Right atrium auricular region (tissue), 2 donors: ENCODE data around the gene GHRH. TPM values are rescaled to one million over a fixed set of nuclear protein-coding genes. Genes with fewer than 3 reads are reported as not detected.

Source experiments
- DNase-seq: peaks from one replicate; pipeline ENCODE4 v3.0.0-alpha.2; 2019; ENCODE audit warnings: low spot score
- H3K27ac ChIP-seq, 2 donors: fragments of 200-600 bp; sonication (generic); 1 replicate in 1 of 2; 2 replicates in 1 of 2; pipeline ENCODE4 v1.5.1; 2016 to 2019
- H3K27me3 ChIP-seq, 2 donors: fragments of 200-600 bp; sonication (generic); one replicate each; pipeline versions ENCODE4 v1.5.1 to v1.6.0; 2017 to 2019
- H3K36me3 ChIP-seq: fragments of 200-600 bp; sonication (generic); one replicate; pipeline ENCODE4 v1.5.1; 2016
- H3K4me1 ChIP-seq, 2 donors: fragments of 200-600 bp; sonication (generic); one replicate each; pipeline versions ENCODE4 v1.5.1 to v1.6.0; 2017 to 2019
- H3K4me3 ChIP-seq, 2 donors: fragments of 200-600 bp; sonication (generic); 1 replicate in 1 of 2; 2 replicates in 1 of 2; pipeline ENCODE4 v1.5.1; 2017 to 2019; ENCODE audit warnings: mild to moderate bottlenecking in 1 of 2, moderate library complexity in 1 of 2
- H3K9me3 ChIP-seq, 2 donors: fragments of 200-600 bp; sonication (generic); one replicate each; pipeline ENCODE4 v1.5.1; 2019
- CTCF ChIP-seq, 2 donors: fragments of 200-600 bp; sonication (generic); IDR thresholded peaks; one replicate each; pipeline ENCODE4 v1.5.1; 2019; ENCODE audit warnings: antibody characterized with exemption in 2 of 2
- total RNA-seq, 2 donors: library from RNA; depleted of rRNA; stranded (reverse); fragments of >200 nt; gene quantifications; one replicate each; pipeline ENCODE4 v1.1.0, GENCODE V29; 2016

Gene GHRH
- total RNA-seq, 2 donors from 2014 or later = 1.5 to 3.6 TPM

GRCh38 chr20:37274851-37275524 lies 13.4 kb upstream of the GHRH start:
- DNase-seq = no peak
- Histone ChIP-seq H3K4me1 (peaks cover 0 to 9% of the 10 kb centered on the region in 2 donors), H3K27me3 (no peaks in the 10 kb centered on the region), H3K4me3 (no peak overlapping the region), H3K36me3 (no peaks in the 10 kb centered on the region), H3K27ac (no peak overlapping the region), H3K9me3 (no peaks in the 10 kb centered on the region)
- TF ChIP-seq CTCF (IDR thresholded peaks at IDR 0.05) = no peak

GRCh38 chr20:37273988-37274387 lies 12.4 kb upstream of the GHRH start:
- H3K36me3 ChIP-seq = no peaks in the 10 kb centered on the region
- H3K4me3 ChIP-seq = no peak overlapping the region
- no peaks in the 10 kb centered on the region for H3K9me3 ChIP-seq
- no peaks in the 10 kb centered on the region for H3K27me3 ChIP-seq
- peaks cover 0 to 9% of the 10 kb centered on the region in 2 donors for H3K4me1 ChIP-seq
- DNase-seq = no peak
- TF ChIP-seq CTCF (IDR thresholded peaks at IDR 0.05) = no peak
- no peak overlapping the region for H3K27ac ChIP-seq

DNA sequence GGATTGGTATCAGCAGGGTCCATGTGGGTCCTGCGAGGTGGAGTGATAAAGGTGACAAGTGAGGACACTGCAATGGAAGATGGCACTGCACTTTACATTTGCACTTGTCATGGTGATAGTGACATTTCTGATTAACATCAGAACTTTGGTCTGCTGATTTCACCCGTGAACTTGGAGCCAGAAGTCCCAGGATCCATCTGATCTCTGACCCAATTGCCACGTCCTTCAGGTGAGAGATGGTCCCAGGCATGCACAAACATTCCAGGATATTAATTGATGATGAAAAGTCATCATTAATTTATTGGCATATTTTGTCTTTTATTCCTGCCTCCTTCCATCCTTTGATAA lies 9.8 kb upstream of the GHRH start:
- no peaks in the 10 kb centered on the region for H3K4me1 ChIP-seq
- TF ChIP-seq CTCF (IDR thresholded peaks at IDR 0.05) = no peak
- no peaks in the 10 kb centered on the region for H3K27me3 ChIP-seq
- no peak overlapping the region for H3K27ac ChIP-seq
- H3K9me3 ChIP-seq = no peaks in the 10 kb centered on the region
- H3K4me3 ChIP-seq = no peak overlapping the region
- no peak for DNase-seq
- H3K36me3 ChIP-seq = no peaks in the 10 kb centered on the region

- H3K27ac ChIP-seq = no peak overlapping the region
- DNase-seq = no peak
- no peak for TF ChIP-seq CTCF (IDR thresholded peaks at IDR 0.05)
- H3K4me1 ChIP-seq = no peaks in the 10 kb centered on the region
- H3K4me3 ChIP-seq = no peak overlapping the region
- no peaks in the 10 kb centered on the region for H3K27me3 ChIP-seq
- H3K36me3 ChIP-seq = no peaks in the 10 kb centered on the region
- H3K9me3 ChIP-seq = no peaks in the 10 kb centered on the region
Measured at GRCh38 chr20:37270576-37271420, 9.2 kb upstream of the GHRH start.

DNA sequence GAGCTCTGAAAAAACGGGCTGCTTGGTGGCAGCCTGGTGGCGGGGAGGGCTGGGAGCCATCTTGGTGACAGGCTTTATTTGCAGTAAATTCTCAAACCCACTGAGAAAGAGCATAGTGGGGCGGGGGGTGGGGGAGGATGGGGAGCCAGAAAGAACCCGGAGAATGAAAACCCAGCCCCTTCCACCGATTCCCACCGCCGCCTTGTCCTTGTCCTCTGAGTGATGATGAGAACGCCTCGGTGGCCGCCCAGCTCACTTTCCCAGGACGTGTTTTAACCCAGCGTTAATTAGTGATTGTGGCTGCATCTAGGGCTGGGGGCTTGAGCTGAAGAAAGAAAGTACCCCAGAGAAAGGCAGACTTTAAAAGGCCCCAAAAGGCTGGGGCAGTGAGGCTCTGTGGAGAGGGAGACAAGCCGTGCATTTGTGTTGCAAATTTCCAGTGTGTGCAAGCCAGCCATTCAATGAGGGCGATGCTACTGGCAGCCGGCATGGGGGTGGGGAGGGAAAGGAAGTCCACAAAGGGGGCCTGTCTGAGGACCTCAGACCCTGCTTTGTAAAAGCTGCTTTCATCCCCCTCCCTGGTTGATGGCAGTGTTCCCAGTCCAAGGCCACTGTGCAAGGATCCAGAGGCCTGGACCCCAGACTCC lies 6.2 kb upstream of the GHRH start:
- H3K4me1 ChIP-seq = no peaks in the 10 kb centered on the region
- H3K4me3 ChIP-seq = no peak overlapping the region
- no peak for TF ChIP-seq CTCF (IDR thresholded peaks at IDR 0.05)
- H3K9me3 ChIP-seq = no peaks in the 10 kb centered on the region
- H3K36me3 ChIP-seq = no peaks in the 10 kb centered on the region
- H3K27ac ChIP-seq = no peak overlapping the region
- H3K27me3 ChIP-seq = no peaks in the 10 kb centered on the region
- no peak for DNase-seq
